Measurements from ENCODE around the gene TEX2.

Gene TEX2

DNA sequence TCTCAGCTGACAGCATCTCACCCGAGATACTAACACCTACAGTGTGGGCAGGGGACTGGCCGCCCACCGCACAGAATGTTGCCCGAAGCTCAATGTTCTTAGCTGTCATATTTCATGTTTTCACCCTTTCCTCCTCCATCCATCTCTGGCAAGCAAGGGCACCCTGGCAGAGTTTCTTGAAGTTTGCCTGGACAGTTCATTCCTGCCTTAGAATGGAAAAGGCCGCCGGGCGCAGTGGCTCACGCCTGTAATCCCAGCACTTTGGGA, 37.6 kb upstream of the TEX2 start:
- no peak for TF ChIP-seq CTCF (IDR thresholded peaks at IDR 0.05; ENCODE audit: low read depth, low read length)
- no peak for DNase-seq (ENCODE audit: low read depth, low spot score)
- no peak overlapping the region for H3K4me3 ChIP-seq (ENCODE audit: low read depth, low read length)
- in situ Hi-C loops (cut with HindIII; ENCODE audit: low sequenced_read_pairs): no loop called here

- no peak overlapping the region for H3K4me3 ChIP-seq (ENCODE audit: low read depth, low read length)
- no peak for TF ChIP-seq CTCF (IDR thresholded peaks at IDR 0.05; ENCODE audit: low read depth, low read length)
- in situ Hi-C loops (cut with HindIII; ENCODE audit: low sequenced_read_pairs): no loop called here
- DNase-seq (ENCODE audit: low read depth, low spot score): no peak
These were observed 34.5 kb upstream of the TEX2 start for GRCh38 chr17:64297467-64298088.

GRCh38 chr17:64296246-64296645, 33.2 kb upstream of the TEX2 start:
- peak; percentile 28 for DNase-seq (ENCODE audit: low read depth, low spot score)
- TF ChIP-seq CTCF (IDR thresholded peaks at IDR 0.05; ENCODE audit: low read depth, low read length): no peak
- H3K4me3 ChIP-seq (ENCODE audit: low read depth, low read length): no peak overlapping the region
- in situ Hi-C loops (cut with HindIII; ENCODE audit: low sequenced_read_pairs): no loop called here

DNA sequence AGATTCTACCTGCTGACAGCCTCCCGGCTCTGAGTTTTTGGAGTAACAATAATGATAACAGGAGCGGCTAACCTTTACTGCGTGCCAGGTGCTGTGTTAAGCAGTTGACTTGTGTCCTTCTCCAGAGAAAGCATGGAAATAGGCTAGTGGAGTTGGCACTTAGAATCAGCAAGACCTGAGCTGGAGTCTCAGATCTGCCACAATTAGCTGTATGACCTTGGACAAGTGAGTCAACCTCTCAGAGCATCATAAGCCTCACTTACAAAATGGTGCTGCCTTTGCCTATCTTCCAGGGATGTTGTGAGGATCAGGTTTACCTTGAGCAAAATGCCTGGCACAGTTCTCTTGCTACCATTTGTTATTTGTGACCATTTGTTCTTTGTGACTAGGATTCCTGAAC, 32.1 kb upstream of the TEX2 start:
- in situ Hi-C loops (cut with HindIII; ENCODE audit: low sequenced_read_pairs): no loop called here
- no peak for DNase-seq (ENCODE audit: low read depth, low spot score)

DNA sequence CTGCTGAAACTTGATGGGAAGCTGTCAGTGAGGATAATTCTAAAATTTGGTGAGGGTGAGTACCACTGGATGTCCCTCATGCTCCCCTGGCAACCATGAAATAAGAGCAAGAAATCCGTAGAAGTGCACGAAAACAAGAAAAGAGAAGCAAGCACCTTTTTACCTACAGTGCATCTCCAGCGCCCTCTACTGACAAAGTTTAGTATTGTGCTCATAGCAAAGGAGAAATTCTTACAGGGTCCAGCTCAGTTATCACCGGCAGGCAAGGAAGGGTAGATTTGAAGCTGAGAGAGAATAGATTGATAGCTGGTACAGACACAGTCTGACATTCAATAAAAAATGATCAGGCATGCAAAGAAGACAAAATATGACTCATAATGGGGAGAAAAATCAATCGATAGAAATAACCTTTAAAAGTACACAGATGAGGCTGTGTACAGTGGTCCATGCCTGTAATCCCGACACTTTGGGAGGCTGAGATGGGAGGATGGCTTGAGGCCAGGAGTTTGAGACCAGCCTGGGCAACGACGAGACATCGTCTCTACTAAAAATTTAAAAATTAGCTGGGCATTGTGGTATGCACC, 28.3 kb upstream of the TEX2 start:
- peak; percentile 45 for TF ChIP-seq CTCF (IDR thresholded peaks at IDR 0.05; ENCODE audit: low read depth, low read length)
- no peak overlapping the region for H3K4me3 ChIP-seq (ENCODE audit: low read depth, low read length)
- in situ Hi-C loops (cut with HindIII; ENCODE audit: low sequenced_read_pairs): no loop called here
- DNase-seq (ENCODE audit: low read depth, low spot score): no peak

More for the DNA sequence above, 32.1 kb upstream of the TEX2 start:
- H3K4me3 ChIP-seq (ENCODE audit: low read depth, low read length): no peak overlapping the region
- no peak for TF ChIP-seq CTCF (IDR thresholded peaks at IDR 0.05; ENCODE audit: low read depth, low read length)

- TF ChIP-seq CTCF (IDR thresholded peaks at IDR 0.05; ENCODE audit: low read depth, low read length): no peak
- no peak overlapping the region for H3K4me3 ChIP-seq (ENCODE audit: low read depth, low read length)
- DNase-seq (ENCODE audit: low read depth, low spot score): no peak
- in situ Hi-C loops (cut with HindIII; ENCODE audit: low sequenced_read_pairs): no loop called here
These were observed 26.7 kb upstream of the TEX2 start for GRCh38 chr17:64289741-64290141.

GRCh38 chr17:64282753-64283080, 19.7 kb upstream of the TEX2 start:
- TF ChIP-seq CTCF (IDR thresholded peaks at IDR 0.05; ENCODE audit: low read depth, low read length): no peak
- no peak for DNase-seq (ENCODE audit: low read depth, low spot score)
- in situ Hi-C loops (cut with HindIII; ENCODE audit: low sequenced_read_pairs): no loop called here

More at GRCh38 chr17:64282753-64283080, 19.7 kb upstream of the TEX2 start:
- H3K4me3 ChIP-seq (ENCODE audit: low read depth, low read length): no peak overlapping the region

Measured in astrocyte of the spinal cord (primary cell).